Brain pericyte (primary cell): ENCODE results near the gene MYH6.
A peak's percentile ranks its signal among the peaks of the same experiment; 100 is the strongest.

ENCODE experiments used
- DNase-seq: peaks from one replicate; pipeline ENCODE4 v3.0.0-alpha.2; 2012; ENCODE audit warnings: low read depth, low spot score

The MYH6 gene

DNA sequence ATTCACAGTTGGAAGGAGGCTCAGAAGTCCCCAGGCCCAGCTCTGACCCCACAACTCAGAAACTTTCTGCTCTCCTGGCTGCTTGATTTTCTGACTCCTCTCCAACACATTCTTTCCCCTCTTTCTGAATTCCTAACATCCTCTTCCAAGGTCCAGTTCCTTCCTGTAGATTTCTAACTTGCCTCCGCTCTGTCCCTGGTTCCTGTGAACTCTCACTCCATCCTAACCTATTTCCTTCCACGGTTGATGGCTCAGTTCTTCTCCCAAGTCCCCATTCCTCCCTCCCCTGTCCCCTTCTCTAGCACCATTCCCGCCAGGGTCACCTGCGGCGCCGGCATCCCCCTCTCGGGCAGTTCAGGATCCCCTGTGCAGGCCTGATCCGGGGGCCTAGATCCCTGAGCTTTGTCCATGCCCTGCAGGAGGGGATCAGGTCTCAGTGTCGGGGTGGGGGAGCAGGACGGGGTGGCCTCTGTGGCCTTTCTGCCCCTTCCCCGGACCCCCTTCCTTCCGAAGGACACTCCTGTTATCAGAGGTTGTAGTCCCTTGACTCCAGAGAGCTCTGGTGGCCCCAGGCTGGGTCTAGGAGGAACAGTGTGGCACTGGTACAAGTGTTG lies 49.4 kb downstream of the MYH6 start:
- DNase-seq, result no peak

DNA sequence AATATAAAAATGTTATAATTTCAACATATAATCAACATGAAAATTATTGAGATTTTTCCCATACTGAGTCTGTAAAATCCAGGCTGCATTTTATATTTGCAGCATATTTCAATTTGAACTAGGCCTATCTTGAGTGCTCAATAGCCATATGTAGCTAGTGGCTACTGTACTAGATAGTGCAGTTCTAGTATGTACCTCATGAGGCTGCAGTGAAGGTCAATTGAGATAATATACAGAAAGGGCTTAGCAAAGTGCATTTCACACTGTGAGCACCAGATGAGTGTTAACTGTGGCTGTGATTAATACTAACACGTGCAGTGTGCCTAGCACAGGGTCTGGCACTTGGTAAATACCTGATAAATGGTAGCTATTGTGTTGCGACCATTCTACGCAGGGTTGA lies 50.0 kb downstream of the MYH6 start:
- DNase-seq, result no peak

DNA sequence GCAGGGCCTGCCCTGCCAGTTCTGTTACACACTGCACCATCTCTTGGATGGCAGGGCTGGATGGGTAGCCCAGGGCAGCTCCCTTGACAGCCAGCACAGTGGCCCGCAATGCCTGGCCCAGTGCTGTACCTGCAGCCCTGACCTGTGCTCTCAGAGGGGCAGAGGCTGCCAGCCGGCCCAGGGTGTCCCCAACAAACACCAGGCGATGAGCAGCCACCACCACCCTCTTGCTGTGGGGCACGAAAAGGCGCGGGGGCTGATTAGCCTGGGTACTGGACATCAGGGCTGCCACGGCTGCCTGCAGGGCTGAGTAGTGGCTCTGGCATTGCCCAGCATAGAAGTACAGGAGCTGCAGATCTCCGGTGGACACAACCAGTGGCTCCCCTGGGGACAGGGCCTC lies 50.8 kb downstream of the MYH6 start:
- no peak for DNase-seq

DNA sequence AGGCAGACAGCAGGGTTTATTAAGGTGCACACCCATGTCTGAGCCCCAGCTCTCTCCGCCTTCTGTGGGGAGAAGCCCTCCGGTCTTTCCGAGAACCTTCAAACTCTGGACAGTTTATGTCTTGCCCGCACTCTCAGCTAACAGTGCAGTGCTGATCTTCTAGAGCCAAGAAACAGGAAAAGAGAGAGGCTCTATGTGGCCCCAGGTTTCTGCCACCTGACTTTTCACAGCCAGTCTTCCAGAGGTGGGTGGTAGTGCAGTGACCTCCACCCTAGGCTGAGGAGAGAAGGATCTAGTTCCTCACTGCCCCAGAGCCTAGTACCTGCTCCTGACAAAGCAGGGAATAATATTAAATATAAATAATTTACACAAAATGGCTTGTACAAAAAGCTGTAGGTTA lies 51.4 kb downstream of the MYH6 start:
- DNase-seq, result no peak

DNA sequence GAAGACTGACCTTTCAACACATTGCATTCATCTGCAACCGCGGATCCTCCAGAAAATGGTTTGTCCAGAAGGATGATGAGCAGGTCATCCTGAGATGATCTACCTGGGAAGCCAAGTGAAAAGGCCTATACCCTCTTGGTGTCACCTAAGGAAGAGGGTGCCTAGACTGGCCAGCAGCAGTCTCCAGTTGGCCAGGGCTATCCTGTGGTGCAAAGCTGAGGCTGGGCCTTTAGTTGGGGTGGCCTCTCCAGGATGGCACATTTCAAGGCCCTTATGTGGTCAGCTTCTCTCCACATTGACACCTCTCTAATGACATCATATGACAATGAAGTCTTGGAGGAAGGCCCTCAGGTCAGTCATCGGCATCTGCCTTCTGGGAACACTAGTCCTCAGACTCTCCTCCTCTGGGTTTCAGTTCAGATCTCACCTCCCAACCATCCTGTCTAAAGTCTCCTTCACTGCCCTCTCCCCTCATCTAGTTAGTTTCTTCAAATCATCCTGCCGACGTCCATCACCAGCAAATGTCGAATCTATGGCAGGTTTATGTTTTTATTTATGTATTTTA lies 52.1 kb downstream of the MYH6 start:
- DNase-seq, result no peak

DNA sequence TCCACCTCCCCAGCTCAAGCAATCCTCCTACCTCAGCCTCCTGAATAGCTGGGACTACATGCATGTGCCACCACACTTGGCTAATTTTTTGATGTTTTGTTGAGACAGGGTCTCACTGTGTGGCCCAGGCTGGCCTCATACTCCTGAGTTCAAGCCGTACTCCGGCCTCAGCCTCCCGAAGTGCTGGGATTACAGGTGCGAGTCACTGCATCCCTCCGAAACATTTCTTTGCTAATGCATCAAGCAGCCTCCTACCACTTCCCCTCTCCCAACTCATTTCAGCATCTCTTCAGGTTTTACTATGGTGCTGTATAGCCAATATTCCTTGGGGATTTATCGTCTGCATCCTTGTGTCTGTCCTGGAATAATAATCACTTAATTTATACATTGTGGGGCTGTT lies 53.1 kb downstream of the MYH6 start:
- no peak for DNase-seq

DNA sequence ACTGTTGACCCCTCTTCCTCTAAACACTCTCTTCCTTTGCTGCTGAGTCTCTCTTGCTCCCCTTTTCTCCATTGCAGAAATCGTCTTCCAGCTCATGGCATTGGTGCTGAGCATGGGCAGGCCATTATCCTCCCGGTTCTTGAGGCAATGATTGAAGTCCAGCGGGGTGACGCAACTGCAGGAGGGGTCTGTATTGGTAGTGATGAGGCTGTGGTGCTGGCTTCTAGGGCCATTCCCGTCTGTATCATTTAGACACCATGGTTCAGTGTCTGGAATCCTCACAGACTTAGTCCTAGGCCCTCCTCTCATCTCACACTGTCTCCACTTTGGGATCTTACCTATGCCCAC lies 54.7 kb downstream of the MYH6 start:
- no peak for DNase-seq

DNA sequence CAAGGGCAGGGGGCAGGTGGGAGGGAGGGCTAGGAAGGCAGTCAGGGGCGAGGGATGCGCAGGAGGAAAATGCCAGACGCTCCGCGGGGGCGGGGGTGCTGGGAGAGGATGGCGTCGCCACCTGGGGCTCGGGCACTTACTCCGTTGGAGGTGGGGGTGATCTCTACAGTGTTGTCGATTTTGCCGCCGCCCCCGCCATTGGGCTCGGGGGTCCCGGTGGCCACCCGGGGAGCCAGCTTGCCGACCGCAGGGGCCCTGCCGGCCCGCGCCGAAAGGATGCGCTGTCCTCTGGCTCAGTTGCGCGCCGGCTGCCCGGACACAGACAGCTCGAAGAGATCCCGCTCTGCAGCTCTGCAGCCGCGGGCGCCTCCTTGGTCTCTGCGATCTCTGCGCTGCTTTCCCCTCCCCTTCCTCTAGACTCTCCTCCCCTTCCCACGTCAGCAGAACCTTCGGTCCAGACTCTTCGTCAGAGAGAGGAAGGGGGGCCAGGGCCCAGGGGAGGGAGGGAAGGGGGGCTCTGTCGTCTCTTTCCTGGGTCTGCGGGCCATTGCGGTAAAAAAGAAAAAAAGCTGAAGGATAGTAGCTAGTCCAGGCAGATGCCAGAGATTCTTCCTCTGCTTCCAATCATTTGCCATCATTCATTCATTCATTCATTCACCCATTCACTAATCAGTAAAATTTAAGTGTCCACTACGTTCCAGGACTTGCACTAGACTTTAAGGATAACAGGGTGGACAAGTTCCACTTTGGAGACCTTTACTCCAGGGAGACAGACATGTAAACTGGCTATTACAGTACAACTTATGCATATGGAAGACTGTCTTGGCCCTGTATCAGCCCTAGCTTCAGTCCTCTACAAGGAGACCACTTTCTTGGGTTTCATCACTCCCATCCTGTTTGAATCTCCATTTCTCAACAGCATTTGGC lies 55.3 kb downstream of the MYH6 start, which contains the start of gene SLC22A17:
Gene SLC22A17, minus strand, starts transcription at position 382 of the 927 bp plus-strand sequence.
- peak; percentile 67 for DNase-seq

DNA sequence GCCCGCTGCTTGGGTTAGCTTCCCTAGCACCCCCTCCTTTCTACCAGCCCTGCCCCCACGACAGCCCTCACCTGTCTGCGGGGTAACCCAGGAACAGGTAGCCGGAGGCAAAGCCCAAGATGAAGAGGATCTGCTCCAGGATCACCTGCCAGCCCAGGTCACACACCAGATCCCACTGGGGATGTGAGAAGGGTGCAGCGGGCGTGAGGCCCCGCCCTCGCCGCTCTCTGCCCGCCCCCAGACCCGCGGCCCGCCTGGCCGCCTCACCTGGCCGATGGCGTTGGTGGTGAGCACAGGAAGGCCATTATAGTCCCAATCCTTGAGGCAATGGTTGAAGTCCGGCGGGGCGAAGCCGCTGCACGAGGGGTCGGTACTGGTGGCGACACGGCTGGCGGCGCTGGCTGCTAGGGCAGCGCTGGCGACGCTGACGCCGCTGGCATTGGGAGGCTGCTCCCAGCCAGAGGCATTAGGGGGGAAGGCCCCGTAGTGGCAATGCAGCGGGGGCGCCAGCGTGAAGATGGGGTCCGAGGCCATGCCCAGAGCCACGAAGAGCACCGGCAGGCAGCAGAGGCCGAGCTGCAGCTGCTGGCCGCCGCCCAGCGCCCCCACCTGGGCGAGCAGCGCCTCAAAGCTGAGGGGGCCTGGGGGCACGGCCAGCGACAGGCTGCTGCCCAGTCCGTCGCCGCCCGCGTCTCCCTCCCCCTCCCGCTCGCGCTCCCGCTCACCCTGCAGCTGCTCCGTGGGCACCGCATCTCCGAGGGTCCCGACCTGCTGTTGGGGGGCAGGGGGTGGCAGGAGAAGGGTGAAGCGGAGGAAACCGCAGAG lies 56.2 kb downstream of the MYH6 start:
- DNase-seq, result no peak

DNA sequence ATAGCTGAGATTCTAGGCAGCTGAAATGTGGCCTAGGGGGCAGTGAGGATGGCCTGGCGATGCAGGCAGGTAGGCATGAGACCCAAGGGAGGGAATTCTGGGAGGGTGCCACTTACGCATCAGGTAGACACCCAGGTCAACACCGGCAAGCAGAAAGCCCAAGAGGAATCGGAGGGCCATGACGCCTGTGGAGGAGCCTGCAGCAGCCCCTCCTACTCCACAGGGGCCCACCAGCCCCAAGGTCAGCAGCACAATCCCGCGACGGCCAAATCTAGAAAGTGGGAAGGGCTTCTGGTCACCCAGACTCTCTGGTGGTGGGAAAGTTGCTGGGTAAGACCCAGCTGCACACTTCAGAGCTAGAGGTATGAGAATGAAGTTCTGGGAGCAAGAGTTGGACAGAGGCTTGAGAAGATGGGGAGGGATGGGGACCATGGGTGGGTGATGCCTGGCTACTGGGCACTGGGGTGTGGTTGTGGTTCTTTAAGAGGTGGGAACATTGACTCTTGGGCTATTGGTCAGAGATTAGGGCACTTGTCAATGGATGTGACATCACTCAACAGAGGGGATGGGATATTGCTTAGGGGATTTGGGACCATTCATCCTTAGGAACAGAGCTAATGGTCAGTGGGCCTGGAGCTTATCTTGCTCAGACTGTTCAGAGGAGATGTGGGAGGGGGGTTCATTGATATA lies 58.8 kb downstream of the MYH6 start:
- DNase-seq, result no peak

DNA sequence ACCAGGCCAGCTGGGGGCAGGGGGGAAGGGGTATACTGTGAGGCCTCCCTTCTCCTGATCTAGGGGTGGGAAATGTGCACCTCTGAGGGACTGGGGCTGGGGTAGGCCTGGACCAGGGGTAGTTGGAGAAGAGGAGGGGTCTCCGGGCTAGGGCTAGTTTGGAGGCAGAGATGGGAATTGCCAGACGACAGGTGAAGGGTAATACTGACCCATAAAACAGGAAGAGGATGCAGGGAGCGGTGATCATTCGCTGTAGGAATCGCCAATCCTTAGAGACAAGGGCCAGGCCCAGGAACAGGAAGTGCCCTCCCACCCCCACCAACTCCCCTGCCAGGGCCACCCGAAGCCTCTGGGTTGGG lies 59.8 kb downstream of the MYH6 start:
- no peak for DNase-seq

DNA sequence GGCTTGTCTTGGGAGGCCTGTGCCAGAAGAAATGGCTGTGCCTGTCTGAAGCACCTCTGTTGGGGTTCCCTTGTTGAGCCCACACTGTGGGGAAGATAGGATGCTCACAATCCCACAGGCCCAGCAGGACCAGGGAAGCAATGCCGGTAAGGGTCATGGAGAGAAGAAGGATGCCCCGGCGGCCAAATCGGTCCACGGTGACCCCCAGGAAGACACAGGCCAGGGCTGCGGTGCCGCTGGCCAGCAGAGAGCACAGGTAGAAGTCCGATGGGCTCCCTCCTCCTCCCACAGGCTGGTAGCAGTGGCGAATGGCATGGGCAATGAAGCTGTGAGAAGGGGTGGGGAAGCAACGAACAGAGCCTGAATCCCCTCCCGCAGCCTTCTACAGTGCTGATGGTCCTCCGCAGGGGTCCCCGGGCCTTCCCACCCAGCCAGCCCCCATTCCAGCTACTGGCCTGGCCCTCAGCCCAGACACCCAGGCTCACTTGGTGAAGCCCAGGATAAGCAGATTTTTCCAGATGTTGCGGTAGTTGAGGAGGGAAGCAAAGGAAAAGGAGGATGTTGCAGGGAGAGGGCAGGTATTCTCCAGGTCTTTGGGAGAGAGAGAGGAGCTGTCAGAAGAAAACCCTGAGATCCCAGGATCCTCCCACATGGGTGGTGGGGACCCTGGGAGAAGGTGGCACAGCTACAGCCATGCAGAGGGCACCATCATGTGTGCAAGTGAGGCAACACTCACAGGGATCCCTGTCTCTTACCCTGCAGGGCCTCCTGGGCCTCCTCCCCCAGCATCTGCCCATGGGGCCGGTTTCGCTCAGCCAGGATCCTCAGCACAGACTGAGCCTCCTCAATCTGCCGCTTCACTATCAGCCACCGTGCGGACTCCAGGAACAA lies 60.4 kb downstream of the MYH6 start:
- DNase-seq, result no peak

DNA sequence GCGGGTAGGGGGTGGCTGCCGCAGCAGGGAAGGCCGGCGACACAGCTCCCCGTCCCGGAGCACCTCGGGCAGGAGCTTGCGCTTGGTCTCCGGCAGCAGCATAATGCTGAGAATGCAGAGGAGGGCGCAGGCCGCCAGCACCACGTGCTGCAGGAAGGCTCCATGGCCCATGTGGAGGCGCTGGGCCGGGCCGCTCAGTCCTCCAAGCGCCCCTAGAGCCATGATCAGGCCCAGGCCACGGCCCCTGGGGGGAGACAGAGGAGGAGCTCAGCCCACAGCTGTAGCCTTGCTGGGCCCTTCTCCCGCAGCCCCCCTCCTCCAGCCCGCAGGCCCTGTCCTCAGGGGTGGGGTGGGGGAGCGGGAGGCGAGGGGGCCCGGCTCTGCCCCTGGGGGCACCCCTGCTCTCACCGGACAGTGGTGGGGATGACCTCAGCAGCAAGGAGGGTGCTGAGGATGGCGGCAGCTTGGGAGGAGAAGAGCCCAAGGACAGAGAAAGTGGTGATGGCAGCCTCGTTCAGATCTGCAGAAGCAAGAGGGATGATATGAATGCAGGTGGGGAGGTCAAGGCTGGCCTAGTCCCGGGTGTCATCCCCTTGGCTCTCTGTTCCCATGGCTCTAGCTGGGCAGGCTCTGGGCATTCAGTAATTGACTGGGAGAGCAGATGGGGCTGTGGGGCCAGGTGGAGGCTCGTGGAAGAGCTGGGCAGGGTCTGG lies 61.2 kb downstream of the MYH6 start:
- DNase-seq, result no peak

DNA sequence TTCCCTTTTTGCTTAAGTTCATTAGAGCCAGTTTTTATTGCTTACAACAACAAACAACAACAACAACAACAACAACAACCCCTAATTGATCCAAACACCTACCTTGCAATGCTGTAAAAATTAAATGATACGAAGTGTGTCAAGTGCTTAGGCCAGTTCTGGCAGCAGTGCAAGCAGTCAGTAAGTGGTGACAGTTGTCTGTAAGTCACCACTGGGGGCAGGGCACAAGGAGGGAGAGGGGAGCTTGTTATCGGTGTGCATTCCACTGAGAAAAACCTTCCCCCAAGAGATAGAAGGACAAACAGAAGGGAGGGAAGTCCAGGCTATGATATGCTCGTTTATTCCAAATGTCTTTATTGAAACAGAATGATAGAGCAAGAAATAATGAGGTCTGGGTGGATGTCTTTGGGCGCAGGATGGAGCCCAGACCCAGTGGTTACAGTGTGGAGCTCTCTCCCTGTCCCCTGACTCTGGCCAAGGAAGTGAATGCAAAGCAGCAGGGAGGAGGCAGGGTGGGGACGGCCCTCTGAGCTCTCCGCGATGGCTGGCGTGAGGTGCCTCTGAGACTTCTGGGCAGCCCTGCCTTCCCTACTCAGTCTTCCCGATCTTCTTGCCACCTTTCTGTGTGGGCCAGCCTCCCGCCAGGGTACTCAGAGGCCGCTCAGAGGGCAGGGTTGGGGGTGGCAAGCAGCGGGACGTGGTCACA lies 61.9 kb downstream of the MYH6 start:
- no peak for DNase-seq

DNA sequence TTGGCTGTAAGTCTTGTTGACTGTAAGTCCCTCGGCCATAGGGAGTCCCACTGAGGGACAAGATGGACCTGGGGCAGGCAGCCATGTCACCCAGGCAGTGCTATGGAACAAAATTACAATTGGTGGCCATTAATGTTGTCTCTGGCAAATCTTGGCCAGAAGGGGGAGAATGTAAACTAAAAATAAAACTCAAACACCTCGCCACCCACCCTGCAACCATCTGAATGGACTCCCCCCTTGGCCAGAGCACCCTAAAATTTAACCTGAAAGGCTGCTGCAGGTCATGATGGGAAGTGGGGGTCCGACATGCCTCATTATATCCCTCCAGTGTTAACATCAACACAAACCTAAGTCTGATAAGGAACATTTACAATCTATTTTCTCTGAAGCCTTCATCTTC lies 63.6 kb downstream of the MYH6 start:
- no peak for DNase-seq

DNA sequence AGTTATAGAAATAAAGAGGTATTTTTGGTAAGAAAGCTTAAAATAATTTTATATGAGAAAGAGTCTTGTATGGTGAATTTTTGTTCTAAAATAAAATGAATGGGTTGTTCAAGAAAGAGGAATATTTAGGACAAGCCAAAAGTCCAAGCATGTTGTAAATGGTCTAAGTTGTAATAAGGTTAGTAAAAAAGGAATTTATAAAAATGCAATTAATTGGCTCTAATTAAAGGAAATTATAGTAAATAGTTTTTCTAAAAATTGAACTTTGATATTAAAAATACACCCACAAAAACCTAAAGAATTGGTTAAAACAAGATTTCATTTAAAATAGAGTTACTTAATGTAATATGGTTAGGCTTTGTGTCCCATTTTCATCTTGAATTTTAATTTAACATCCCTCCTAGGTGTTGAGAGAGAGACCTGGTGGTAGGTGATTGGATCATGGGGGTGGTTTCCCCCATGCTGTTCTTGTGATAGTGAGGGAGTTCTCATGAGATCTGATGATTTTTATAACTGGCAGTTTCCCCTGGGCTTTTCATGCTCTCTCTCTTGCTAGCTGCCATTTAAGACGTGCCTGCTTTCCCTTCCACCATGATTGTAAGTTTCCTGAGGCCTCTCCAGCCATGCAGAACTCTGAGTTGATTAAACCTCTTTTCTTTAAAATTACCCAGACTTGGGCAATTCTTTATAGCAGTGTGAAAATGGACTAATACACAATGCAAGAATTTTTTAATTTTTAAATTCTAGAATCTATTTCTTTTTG lies 68.4 kb downstream of the MYH6 start:
- DNase-seq, result no peak

DNA sequence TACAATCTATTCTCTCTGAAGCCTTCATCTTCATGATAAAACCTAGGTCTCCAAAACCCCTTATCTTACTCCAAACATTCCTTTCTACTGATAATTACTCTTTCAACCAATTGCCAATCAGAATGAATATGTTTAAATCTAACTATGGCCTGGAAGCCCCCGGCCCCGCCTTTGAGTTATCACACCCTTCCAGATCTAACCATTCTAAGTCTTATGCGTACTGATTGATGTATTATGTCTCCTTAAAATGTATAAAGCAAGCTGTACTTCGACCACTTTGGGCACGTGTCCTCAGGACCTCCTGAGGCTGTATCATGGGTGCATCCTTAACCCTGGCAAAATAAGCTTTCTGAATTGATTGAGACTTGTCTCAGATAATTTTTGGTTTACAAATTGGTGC lies 72.5 kb downstream of the MYH6 start:
- no peak for DNase-seq
